Progenitor cell of endocrine pancreas (in vitro differentiated cells): ENCODE results near the gene RYR3. TPM values are rescaled to one million over a fixed set of nuclear protein-coding genes. Genes with fewer than 3 reads are reported as not detected.

ENCODE experiments used
- DNase-seq: peaks from one replicate; pipeline ENCODE4 v3.0.0; 2021; ENCODE audit warnings: low spot score; ENCODE audit not compliant: unreplicated experiment
- H3K27ac Mint-ChIP-seq: 2 replicates; pipeline ENCODE4 v1.8.0; 2021; ENCODE audit warnings: mild to moderate bottlenecking, moderate library complexity, mixed read lengths
- H3K27me3 Mint-ChIP-seq: 2 replicates; pipeline ENCODE4 v1.8.0; 2021; ENCODE audit warnings: mixed read lengths
- H3K36me3 Mint-ChIP-seq: 2 replicates; pipeline ENCODE4 v1.8.0; 2022; ENCODE audit warnings: mixed read lengths; ENCODE audit not compliant: insufficient read depth
- H3K4me1 Mint-ChIP-seq: 2 replicates; pipeline ENCODE4 v1.8.0; 2021; ENCODE audit warnings: low read depth, mixed read lengths
- H3K4me3 Mint-ChIP-seq: 2 replicates; pipeline ENCODE4 v1.8.0; 2021; ENCODE audit warnings: low read depth, mild to moderate bottlenecking, moderate library complexity, mixed read lengths
- H3K9me3 Mint-ChIP-seq: 2 replicates; pipeline ENCODE4 v1.8.0; 2021; ENCODE audit warnings: low read depth, mixed read lengths
- total RNA-seq: library from RNA; stranded (reverse); gene quantifications from 2 replicates; pipeline ENCODE4 v1.2.1, GENCODE V29; 2021
- TF ChIP-seq, protein P1 (sequence below): fragments of 200-600 bp; sonication (generic); IDR thresholded peaks from one replicate; pipeline ENCODE4 v1.5.0; 2021; ENCODE audit warnings: antibody characterized with exemption, mild to moderate bottlenecking; ENCODE audit not compliant: unreplicated experiment

RYR3 gene
- total RNA-seq, 1 donor from 2014 or later, result 0.07 TPM

DNA sequence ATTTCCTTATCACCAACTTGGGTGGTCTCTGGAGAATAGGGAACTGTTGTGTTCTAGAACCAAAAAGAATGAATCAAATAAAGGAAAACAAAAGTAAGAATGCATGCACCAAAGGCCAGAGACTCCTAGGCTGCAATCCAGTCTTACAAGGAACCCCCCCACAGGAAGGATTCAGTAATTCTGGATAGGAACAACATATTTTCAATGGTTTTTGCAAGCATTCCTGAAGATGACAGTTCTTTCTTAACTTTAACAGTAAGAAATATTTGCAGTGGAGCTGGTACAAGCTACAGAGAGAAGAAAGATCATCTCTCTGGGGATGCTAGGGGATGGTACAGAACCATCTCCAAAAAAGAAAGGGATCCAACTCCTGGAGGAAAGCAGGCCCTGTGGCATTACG, 541.3 kb downstream of the RYR3 start:
- Mint-ChIP-seq H3K9me3 (no peaks in the 10 kb centered on the region), H3K36me3 (no peaks in the 10 kb centered on the region), H3K27me3 (no peaks in the 10 kb centered on the region), H3K4me3 (no peak overlapping the region), H3K27ac (no peak overlapping the region), H3K4me1 (no peaks in the 10 kb centered on the region)
- DNase-seq, result no peak
- TF ChIP-seq, protein P1, sequence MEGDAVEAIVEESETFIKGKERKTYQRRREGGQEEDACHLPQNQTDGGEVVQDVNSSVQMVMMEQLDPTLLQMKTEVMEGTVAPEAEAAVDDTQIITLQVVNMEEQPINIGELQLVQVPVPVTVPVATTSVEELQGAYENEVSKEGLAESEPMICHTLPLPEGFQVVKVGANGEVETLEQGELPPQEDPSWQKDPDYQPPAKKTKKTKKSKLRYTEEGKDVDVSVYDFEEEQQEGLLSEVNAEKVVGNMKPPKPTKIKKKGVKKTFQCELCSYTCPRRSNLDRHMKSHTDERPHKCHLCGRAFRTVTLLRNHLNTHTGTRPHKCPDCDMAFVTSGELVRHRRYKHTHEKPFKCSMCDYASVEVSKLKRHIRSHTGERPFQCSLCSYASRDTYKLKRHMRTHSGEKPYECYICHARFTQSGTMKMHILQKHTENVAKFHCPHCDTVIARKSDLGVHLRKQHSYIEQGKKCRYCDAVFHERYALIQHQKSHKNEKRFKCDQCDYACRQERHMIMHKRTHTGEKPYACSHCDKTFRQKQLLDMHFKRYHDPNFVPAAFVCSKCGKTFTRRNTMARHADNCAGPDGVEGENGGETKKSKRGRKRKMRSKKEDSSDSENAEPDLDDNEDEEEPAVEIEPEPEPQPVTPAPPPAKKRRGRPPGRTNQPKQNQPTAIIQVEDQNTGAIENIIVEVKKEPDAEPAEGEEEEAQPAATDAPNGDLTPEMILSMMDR, result no peak

DNA sequence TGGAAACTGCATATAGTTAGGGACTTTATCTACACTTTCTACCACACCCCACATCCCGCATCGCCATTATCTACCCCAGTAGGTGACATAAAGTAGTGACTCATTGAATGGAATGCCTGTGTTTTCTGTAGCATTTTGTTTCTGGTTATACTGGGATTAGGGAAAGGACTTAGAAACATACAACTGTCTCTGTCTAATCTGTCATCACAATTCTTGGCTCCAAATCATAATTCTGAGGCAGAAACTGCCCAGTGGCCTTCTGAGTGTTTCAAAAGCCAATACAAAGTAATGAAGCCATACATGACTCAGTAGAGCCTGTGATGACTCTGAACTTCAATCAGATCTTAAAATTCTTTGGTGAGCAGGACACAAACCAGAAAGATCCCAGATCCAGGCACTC, 541.8 kb downstream of the RYR3 start:
- Mint-ChIP-seq H3K27ac (no peak overlapping the region), H3K4me3 (no peak overlapping the region), H3K4me1 (no peaks in the 10 kb centered on the region), H3K9me3 (no peaks in the 10 kb centered on the region), H3K27me3 (no peaks in the 10 kb centered on the region), H3K36me3 (no peaks in the 10 kb centered on the region)
- DNase-seq, result no peak
- TF ChIP-seq, protein P1, result no peak

DNA sequence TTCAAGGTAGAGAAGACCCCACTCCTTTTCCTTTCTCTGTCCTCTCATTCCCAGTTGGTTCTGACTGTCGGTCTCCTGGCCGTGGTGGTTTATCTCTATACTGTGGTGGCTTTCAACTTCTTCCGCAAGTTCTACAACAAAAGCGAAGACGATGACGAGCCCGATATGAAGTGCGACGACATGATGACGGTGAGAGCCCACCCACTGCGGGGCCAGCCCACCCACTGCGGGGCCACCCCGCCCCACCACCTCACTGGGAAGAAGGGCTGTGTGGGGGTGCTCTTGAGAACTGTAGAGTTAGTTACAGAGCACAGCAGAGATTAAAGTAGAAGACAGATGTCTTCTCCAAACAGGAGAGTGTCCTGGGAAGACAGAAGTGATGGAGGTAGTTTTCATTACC, 547.0 kb downstream of the RYR3 start:
- no peak overlapping the region for H3K27ac Mint-ChIP-seq
- DNase-seq, result no peak
- TF ChIP-seq, protein P1, result no peak
- no peak overlapping the region for H3K4me3 Mint-ChIP-seq
- no peaks in the 10 kb centered on the region for H3K9me3 Mint-ChIP-seq
- H3K4me1 Mint-ChIP-seq, result no peaks in the 10 kb centered on the region
- no peaks in the 10 kb centered on the region for H3K36me3 Mint-ChIP-seq
- no peaks in the 10 kb centered on the region for H3K27me3 Mint-ChIP-seq

DNA sequence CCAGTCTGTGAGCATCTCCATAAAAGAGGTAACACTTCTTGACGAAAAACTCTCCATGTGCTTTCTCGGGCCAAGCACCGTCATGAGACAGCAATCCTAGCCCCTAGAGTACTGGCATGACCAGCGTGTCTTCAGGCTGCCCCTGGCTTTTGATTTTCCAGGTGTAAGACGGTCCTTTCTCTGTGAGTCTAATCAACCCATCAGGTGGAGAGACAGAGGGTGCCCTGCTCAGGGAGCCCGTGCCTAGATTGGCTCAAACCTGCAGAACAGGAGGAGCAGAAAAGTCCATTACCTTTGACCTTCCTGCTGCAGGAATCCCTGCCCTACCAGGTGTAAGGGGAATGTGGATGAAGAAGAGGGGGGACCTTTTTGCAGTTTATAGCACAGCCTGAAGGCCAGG, 548.1 kb downstream of the RYR3 start:
- TF ChIP-seq, protein P1, result no peak
- DNase-seq, result no peak
- Mint-ChIP-seq H3K9me3 (no peaks in the 10 kb centered on the region), H3K4me1 (no peaks in the 10 kb centered on the region), H3K27ac (no peak overlapping the region), H3K27me3 (no peaks in the 10 kb centered on the region), H3K4me3 (no peak overlapping the region), H3K36me3 (no peaks in the 10 kb centered on the region)

DNA sequence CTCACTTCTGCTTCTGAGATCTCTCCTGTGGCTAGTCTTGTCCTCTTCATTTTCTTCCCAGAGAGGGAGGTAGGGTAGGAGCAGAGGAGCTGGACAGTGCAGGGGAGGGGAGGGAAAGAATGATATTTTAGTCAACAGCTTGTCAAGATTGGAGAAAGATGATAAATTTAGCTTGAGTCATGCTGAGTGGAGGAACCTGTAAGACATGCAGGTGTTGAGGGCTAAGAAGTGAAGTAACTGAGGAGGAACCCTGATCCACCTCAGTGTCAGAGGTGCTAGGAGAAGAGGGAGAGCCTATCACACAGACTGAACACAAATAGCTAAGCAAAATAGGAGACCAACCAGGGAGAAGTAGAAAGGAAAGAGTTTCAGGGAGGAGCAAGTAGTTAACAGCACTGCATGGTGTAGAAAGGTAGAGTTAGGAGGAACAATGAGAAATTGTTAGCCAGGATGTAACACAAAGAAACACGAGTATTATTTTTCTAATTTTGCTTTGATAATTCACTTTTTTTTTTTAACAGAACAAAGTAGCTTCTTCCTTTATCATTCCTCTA, 549.3 kb downstream of the RYR3 start:
- no peak for DNase-seq
- Mint-ChIP-seq H3K27me3 (no peaks in the 10 kb centered on the region), H3K4me3 (no peak overlapping the region), H3K36me3 (no peaks in the 10 kb centered on the region), H3K4me1 (no peaks in the 10 kb centered on the region), H3K27ac (no peak overlapping the region), H3K9me3 (no peaks in the 10 kb centered on the region)
- TF ChIP-seq, protein P1, result no peak
